Caco-2 (cell line): Measurements from ENCODE around the gene COPS7A. TPM values are rescaled to one million over a fixed set of nuclear protein-coding genes. Genes with fewer than 3 reads are reported as not detected.

ENCODE experiments used
- BruUV-seq: library from RNA; stranded (reverse); fragments of 400-500 nt; replicated peaks from 2 replicates; lab custom pipeline; 2021; lab: Mats Ljungman, UMichigan
- CTCF ChIA-PET: fragments of 300-600 bp; sonication (Branson Sonifier 250); formaldehyde crosslinking; loops from one replicate; lab custom pipeline; 2022; ENCODE audit warnings: antibody characterized with exemption; lab: Charles Lee
- POLR2A ChIA-PET: fragments of 300-600 bp; sonication (Branson Sonifier 250); formaldehyde crosslinking; loops from one replicate; lab custom pipeline; 2022; ENCODE audit warnings: antibody characterized with exemption; lab: Charles Lee
- DNase-seq, 2 experiments: peaks; one replicate each; pipeline versions ENCODE4 v3.0.0 to v3.0.0-alpha.2; 2020 to 2022
- H3K27me3 ChIP-seq: replicated peaks from 2 replicates; pipeline ENCODE4 v1.6.0; 2011; ENCODE audit warnings: low read length; ENCODE audit not compliant: control insufficient read depth, insufficient read depth
- H3K36me3 ChIP-seq: 2 replicates; pipeline ENCODE4 v1.5.1; 2011; ENCODE audit warnings: low read length; ENCODE audit not compliant: control insufficient read depth, insufficient read depth
- H3K4me1 ChIP-seq: fragments of 250-450 bp; sonication (Bioruptor Pico); 2 replicates; pipeline ENCODE4 v1.5.1; 2020; ENCODE audit warnings: mild to moderate bottlenecking
- H3K4me3 ChIP-seq: 2 replicates; pipeline ENCODE4 v1.5.1; 2011; ENCODE audit warnings: low read depth, mild to moderate bottlenecking, control low read depth, low read length
- H3K9me3 ChIP-seq: fragments of 250-450 bp; sonication (Bioruptor Pico); 2 replicates; pipeline ENCODE4 v1.5.1; 2020; ENCODE audit warnings: mild to moderate bottlenecking, moderate library complexity
- H3K27ac Mint-ChIP-seq: one replicate; pipeline ENCODE4 v1.8.0; 2022; ENCODE audit warnings: mixed read lengths; ENCODE audit not compliant: unreplicated experiment
- H3K27me3 Mint-ChIP-seq: one replicate; pipeline ENCODE4 v1.8.0; 2022; ENCODE audit warnings: mixed read lengths; ENCODE audit not compliant: insufficient read depth, unreplicated experiment
- H3K36me3 Mint-ChIP-seq: one replicate; pipeline ENCODE4 v1.8.0; 2022; ENCODE audit warnings: mild to moderate bottlenecking, mixed read lengths; ENCODE audit not compliant: insufficient read depth, unreplicated experiment
- H3K4me1 Mint-ChIP-seq: one replicate; pipeline ENCODE4 v1.8.0; 2022; ENCODE audit warnings: low read depth, mixed read lengths; ENCODE audit not compliant: unreplicated experiment
- H3K4me3 Mint-ChIP-seq: one replicate; pipeline ENCODE4 v1.8.0; 2022; ENCODE audit warnings: mild to moderate bottlenecking, moderate library complexity, mixed read lengths; ENCODE audit not compliant: unreplicated experiment
- H3K9me3 Mint-ChIP-seq: one replicate; pipeline ENCODE4 v1.8.0; 2022; ENCODE audit warnings: mixed read lengths; ENCODE audit not compliant: unreplicated experiment
- intact Hi-C: fragments of 100-400 bp; cut with micrococcal nuclease; formaldehyde crosslinking; loops from one replicate; pipeline ENCODE4 v1.10.0; 2022; ENCODE audit not compliant: unreplicated experiment
- total RNA-seq: library from RNA; stranded (reverse); gene quantifications from 2 replicates; pipeline ENCODE4 v1.2.3, GENCODE V29; 2022
- TF ChIP-seq, protein P1 (sequence below), 2 experiments: fragments of 200-600 bp in 1 of 2; IDR thresholded peaks; 1 replicate in 1 of 2; 2 replicates in 1 of 2; pipeline versions ENCODE4 v1.5.1 to v1.8.0; 2011 to 2022; ENCODE audit warnings: antibody characterized with exemption in 1 of 2, control low read depth in 1 of 2, inconsistent platforms in 1 of 2, low read depth in 1 of 2, low read length in 1 of 2, mild to moderate bottlenecking in 1 of 2, moderate library complexity in 1 of 2; ENCODE audit not compliant: insufficient read depth in 1 of 2, severe bottlenecking in 1 of 2, unreplicated experiment in 1 of 2

Gene COPS7A
- total RNA-seq, 1 experiment from 2014 or later = 56.8 TPM

DNA sequence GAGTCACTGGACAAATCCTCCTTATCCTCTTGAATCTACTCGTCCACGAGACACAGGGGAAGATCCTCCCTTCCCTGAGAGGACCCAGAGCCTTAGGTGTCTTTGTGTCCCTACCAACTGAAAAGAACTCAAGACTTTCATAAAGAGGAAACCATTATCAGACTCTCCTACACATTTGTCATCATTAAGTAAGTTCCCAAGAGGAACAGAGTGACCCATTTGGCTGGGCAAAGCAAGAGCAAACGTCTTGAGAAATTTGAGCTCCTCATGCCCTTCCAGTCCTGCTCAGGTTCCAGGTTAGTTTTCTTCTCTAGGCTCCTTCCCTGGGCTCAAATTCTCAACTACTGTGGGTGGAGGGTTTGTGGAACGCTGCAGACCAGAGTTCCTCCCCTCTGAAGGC lies 23.4 kb downstream of the COPS7A start:
- no peak for DNase-seq
- Histone ChIP-seq H3K9me3 (no peaks in the 10 kb centered on the region), H3K36me3 (peaks cover 9% of the 10 kb centered on the region), H3K27me3 (no peaks in the 10 kb centered on the region), H3K4me1 (peaks cover 13% of the 10 kb centered on the region), H3K4me3 (no peak overlapping the region)
- Mint-ChIP-seq H3K36me3 (peaks cover 67% of the 10 kb centered on the region), H3K27ac (no peak overlapping the region), H3K4me1 (peaks cover 10% of the 10 kb centered on the region), H3K27me3 (no peaks in the 10 kb centered on the region), H3K4me3 (no peak overlapping the region), H3K9me3 (no peaks in the 10 kb centered on the region)
- intact Hi-C loops = no loop called here
- CTCF ChIA-PET = interaction anchor here (1.2 to 1.5 kb wide), 2 partner anchors 19 to 193 kb away, joined by 3 read pairs; no protein-coding TSS in a partner anchor
- BruUV-seq = no TSS peak
- TF ChIP-seq, protein P1, sequence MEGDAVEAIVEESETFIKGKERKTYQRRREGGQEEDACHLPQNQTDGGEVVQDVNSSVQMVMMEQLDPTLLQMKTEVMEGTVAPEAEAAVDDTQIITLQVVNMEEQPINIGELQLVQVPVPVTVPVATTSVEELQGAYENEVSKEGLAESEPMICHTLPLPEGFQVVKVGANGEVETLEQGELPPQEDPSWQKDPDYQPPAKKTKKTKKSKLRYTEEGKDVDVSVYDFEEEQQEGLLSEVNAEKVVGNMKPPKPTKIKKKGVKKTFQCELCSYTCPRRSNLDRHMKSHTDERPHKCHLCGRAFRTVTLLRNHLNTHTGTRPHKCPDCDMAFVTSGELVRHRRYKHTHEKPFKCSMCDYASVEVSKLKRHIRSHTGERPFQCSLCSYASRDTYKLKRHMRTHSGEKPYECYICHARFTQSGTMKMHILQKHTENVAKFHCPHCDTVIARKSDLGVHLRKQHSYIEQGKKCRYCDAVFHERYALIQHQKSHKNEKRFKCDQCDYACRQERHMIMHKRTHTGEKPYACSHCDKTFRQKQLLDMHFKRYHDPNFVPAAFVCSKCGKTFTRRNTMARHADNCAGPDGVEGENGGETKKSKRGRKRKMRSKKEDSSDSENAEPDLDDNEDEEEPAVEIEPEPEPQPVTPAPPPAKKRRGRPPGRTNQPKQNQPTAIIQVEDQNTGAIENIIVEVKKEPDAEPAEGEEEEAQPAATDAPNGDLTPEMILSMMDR (IDR thresholded peaks at IDR 0.05; ENCODE audit: insufficient read depth in 1 of 2, low read depth in 1 of 2, low read length in 1 of 2, severe bottlenecking in 1 of 2, unreplicated experiment in 1 of 2) = no peak
- POLR2A ChIA-PET = no interaction called here

DNA sequence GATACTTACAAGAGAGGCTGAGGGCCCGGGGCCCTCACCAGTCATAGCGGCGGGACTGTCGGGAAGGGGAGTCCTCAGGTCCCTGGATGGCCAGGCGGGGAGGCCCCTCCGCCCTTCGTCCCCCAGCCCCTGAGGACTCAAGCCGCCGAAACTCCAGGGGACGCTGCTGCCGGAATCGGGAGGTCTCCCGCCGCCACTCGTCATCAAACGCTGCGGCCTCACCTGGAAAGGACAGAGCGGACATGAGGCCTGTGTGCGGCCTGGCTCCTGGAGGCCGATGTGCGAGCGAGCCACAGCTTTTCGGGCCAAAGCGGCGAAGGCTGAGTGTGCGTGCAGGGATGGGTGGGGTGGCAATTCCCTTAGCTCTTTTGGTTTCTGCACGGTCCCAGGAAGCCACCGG lies 24.9 kb downstream of the COPS7A start:
- POLR2A ChIA-PET = no interaction called here
- H3K9me3 Mint-ChIP-seq = no peaks in the 10 kb centered on the region
- H3K4me1 ChIP-seq = peaks cover 9% of the 10 kb centered on the region
- BruUV-seq = no TSS peak
- TF ChIP-seq, protein P1 (IDR thresholded peaks at IDR 0.05; ENCODE audit: insufficient read depth in 1 of 2, low read depth in 1 of 2, low read length in 1 of 2, severe bottlenecking in 1 of 2, unreplicated experiment in 1 of 2) = no peak
- CTCF ChIA-PET = no interaction called here
- peaks cover 9% of the 10 kb centered on the region for H3K36me3 ChIP-seq
- H3K27me3 ChIP-seq = no peaks in the 10 kb centered on the region
- H3K27me3 Mint-ChIP-seq = no peaks in the 10 kb centered on the region
- H3K36me3 Mint-ChIP-seq = peaks cover 83% of the 10 kb centered on the region
- H3K4me3 ChIP-seq = no peak overlapping the region
- intact Hi-C loops = no loop called here
- peaks cover 2% of the 10 kb centered on the region for H3K4me1 Mint-ChIP-seq
- no peak overlapping the region for H3K4me3 Mint-ChIP-seq
- no peaks in the 10 kb centered on the region for H3K9me3 ChIP-seq
- no peak overlapping the region for H3K27ac Mint-ChIP-seq
- DNase-seq = no peak

DNA sequence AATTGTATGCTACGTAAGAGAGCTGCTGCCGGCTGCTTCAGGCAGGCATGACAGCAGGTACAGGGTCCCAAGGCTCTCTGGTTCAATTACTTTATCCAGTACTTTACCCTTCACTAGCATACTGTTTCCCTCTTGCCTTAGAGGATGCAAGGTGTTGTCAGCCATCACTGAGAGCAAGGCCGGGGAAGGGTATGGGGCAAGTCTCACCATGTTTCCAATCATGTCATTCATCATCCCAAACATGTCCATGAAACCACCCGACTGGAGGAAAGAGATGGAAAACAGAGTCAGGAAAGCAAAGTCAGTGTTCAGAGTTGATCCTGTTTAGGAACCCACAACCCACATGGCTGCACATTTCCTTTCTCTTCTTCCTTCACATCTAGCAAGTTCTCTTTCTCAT lies 26.7 kb downstream of the COPS7A start:
- H3K27ac Mint-ChIP-seq = no peak overlapping the region
- ChIA-PET CTCF (no interaction called here), POLR2A (no interaction called here)
- TF ChIP-seq, protein P1 (IDR thresholded peaks at IDR 0.05; ENCODE audit: insufficient read depth in 1 of 2, low read depth in 1 of 2, low read length in 1 of 2, severe bottlenecking in 1 of 2, unreplicated experiment in 1 of 2) = no peak
- Histone ChIP-seq H3K4me3 (no peak overlapping the region), H3K9me3 (no peaks in the 10 kb centered on the region), H3K4me1 (peaks cover 16% of the 10 kb centered on the region), H3K36me3 (peaks cover 9% of the 10 kb centered on the region), H3K27me3 (no peaks in the 10 kb centered on the region)
- BruUV-seq = no TSS peak
- H3K9me3 Mint-ChIP-seq = no peaks in the 10 kb centered on the region
- no peak overlapping the region for H3K4me3 Mint-ChIP-seq
- intact Hi-C loops = no loop called here
- DNase-seq = no peak
- peaks cover 11% of the 10 kb centered on the region for H3K4me1 Mint-ChIP-seq
- peaks cover 74% of the 10 kb centered on the region for H3K36me3 Mint-ChIP-seq
- no peaks in the 10 kb centered on the region for H3K27me3 Mint-ChIP-seq
